HepG2 (cell line): Measurements from ENCODE around the gene RAB3IP. TPM values are rescaled to one million over a fixed set of nuclear protein-coding genes. Genes with fewer than 3 reads are reported as not detected.

ENCODE experiments used
- ATAC-seq: fragments of 200-7000 bp; cut with Tn5 transposase; 3 replicates; pipeline ENCODE4 v1.9.1; 2020; ENCODE audit warnings: mild to moderate bottlenecking, moderate library complexity
- BruUV-seq: library from RNA; stranded (reverse); fragments of 400-500 nt; replicated peaks from 2 replicates; lab custom pipeline; 2021; lab: Mats Ljungman, UMichigan
- CTCF ChIA-PET: fragments of 300-600 bp; formaldehyde crosslinking; extraction: SDS; loops from one replicate; lab custom pipeline; 2021; ENCODE audit warnings: low total read pairs, inconsistent platforms, low intra/inter-chr PET ratio; lab: Yijun Ruan, JAX
- POLR2A ChIA-PET: fragments of 350-600 bp; sonication (Branson Sonifier 250); formaldehyde crosslinking; loops from one replicate; lab custom pipeline; 2020; ENCODE audit warnings: antibody characterized with exemption, inconsistent platforms; lab: Yijun Ruan, JAX
- DNase-seq: peaks from one replicate; pipeline ENCODE4 v3.0.0-alpha.2; 2015; ENCODE audit warnings: low spot score
- FAIRE-seq: peaks from 3 replicates; lab custom pipeline; 2011; peaks lifted over from hg19 to GRCh38; lab: Jason Lieb, UNC
- H2AFZ ChIP-seq: one replicate; pipeline ENCODE4 v1.6.1; 2011; ENCODE audit warnings: low read length, inconsistent platforms
- H3K27ac ChIP-seq: fragments of 300-600 bp; 3 replicates; pipeline ENCODE4 v1.8.0; 2011; ENCODE audit warnings: mixed run types, mild to moderate bottlenecking, mixed read lengths, low read length, inconsistent platforms; ENCODE audit not compliant: insufficient read depth; ENCODE audit errors: extremely low read length
- H3K27me3 ChIP-seq, 2 experiments: fragments of 200-600 bp in 1 of 2; 2 replicates in 1 of 2; 3 replicates in 1 of 2; pipeline versions ENCODE4 v1.6.0 to v1.8.0; 2011; ENCODE audit warnings: low read length in 2 of 2, mild to moderate bottlenecking in 2 of 2, moderate library complexity in 2 of 2, inconsistent platforms in 1 of 2; ENCODE audit not compliant: insufficient read depth in 2 of 2, control insufficient read depth in 1 of 2
- H3K36me3 ChIP-seq, 2 experiments: fragments of 200-600 bp in 1 of 2; replicated peaks in 1 of 2; 2 replicates in 1 of 2; 3 replicates in 1 of 2; pipeline versions ENCODE4 v1.5.1 to v1.8.0; 2011; ENCODE audit warnings: low read length in 2 of 2, inconsistent platforms in 1 of 2; ENCODE audit not compliant: insufficient read depth in 2 of 2, control insufficient read depth in 1 of 2
- H3K4me1 ChIP-seq: 2 replicates; pipeline ENCODE4 v1.5.1; 2012; ENCODE audit warnings: low read length, inconsistent platforms; ENCODE audit not compliant: insufficient read depth
- H3K4me2 ChIP-seq: 2 replicates; pipeline ENCODE4 v1.6.0; 2011; ENCODE audit warnings: low read depth, low read length, inconsistent platforms
- H3K4me3 ChIP-seq, 3 experiments: fragments of 200-600 bp in 1 of 3; sonication (generic), shearing (Covaris generic) in 1 of 3; replicated peaks in 1 of 3; 2 replicates each; pipeline ENCODE4 v1.5.1; 2011 to 2016; ENCODE audit warnings: low read length in 3 of 3, inconsistent platforms in 2 of 3, low read depth in 2 of 3, mild to moderate bottlenecking in 2 of 3, control low read depth in 1 of 3, mixed read lengths in 1 of 3; ENCODE audit not compliant: insufficient read depth in 1 of 3
- H3K79me2 ChIP-seq: one replicate; pipeline ENCODE4 v1.6.1; 2011; ENCODE audit warnings: low read length, inconsistent platforms; ENCODE audit not compliant: insufficient read depth
- H3K9ac ChIP-seq: 2 replicates; pipeline ENCODE4 v1.6.0; 2011; ENCODE audit warnings: mild to moderate bottlenecking, low read depth, low read length, inconsistent platforms; ENCODE audit not compliant: insufficient read depth
- H3K9me3 ChIP-seq: 2 replicates; pipeline ENCODE4 v1.5.1; 2012; ENCODE audit warnings: mild to moderate bottlenecking, low read length
- H4K20me1 ChIP-seq: 2 replicates; pipeline ENCODE4 v1.6.0; 2011; ENCODE audit warnings: inconsistent platforms, mild to moderate bottlenecking, low read length, moderate library complexity; ENCODE audit not compliant: insufficient read depth
- BHLHE40 ChIP-seq: IDR thresholded peaks from 2 replicates; pipeline ENCODE4 v1.6.1; 2011; ENCODE audit warnings: low read length, improper control_type of control experiment
- BRCA1 ChIP-seq: sonication (generic); formaldehyde crosslinking; IDR thresholded peaks from 2 replicates; pipeline ENCODE4 v1.4.0; 2020; ENCODE audit warnings: missing genetic modification reagents
- CBX1 ChIP-seq: IDR thresholded peaks from one replicate; pipeline ENCODE4 v1.6.1; 2016; ENCODE audit warnings: antibody characterized with exemption, low read depth
- CREM ChIP-seq, 2 experiments: sonication (generic) in 1 of 2; formaldehyde crosslinking in 1 of 2; IDR thresholded peaks; 2 replicates each; pipeline versions ENCODE4 v1.4.0 to v1.6.1; 2016 to 2020; ENCODE audit warnings: antibody characterized with exemption in 1 of 2, mild to moderate bottlenecking in 1 of 2, missing genetic modification reagents in 1 of 2
- KLF9 ChIP-seq: IDR thresholded peaks from 2 replicates; pipeline ENCODE4 v1.6.1; 2016; ENCODE audit warnings: low read depth
- NCOA2 ChIP-seq: sonication (generic); formaldehyde crosslinking; IDR thresholded peaks from 2 replicates; pipeline ENCODE4 v1.8.0; 2022; ENCODE audit warnings: inconsistent platforms
- RELA ChIP-seq: sonication (generic); formaldehyde crosslinking; IDR thresholded peaks from 2 replicates; pipeline ENCODE4 v1.4.0; 2020; ENCODE audit warnings: missing genetic modification reagents
- THYN1 ChIP-seq: sonication (generic); formaldehyde crosslinking; IDR thresholded peaks from 2 replicates; pipeline ENCODE4 v1.8.1; 2023; ENCODE audit warnings: low read depth, mild to moderate bottlenecking, moderate library complexity, missing genetic modification reagents, borderline replicate concordance
- TP53 ChIP-seq: sonication (generic); formaldehyde crosslinking; conservative IDR thresholded peaks from 2 replicates; pipeline ENCODE4 v1.4.0; 2020; ENCODE audit warnings: missing genetic modification reagents
- ZBTB38 ChIP-seq: sonication (generic); formaldehyde crosslinking; IDR thresholded peaks from 2 replicates; pipeline ENCODE4 v1.5.1; 2020; ENCODE audit warnings: mild to moderate bottlenecking, missing genetic modification reagents
- ZNF235 ChIP-seq: sonication (generic); formaldehyde crosslinking; IDR thresholded peaks from 2 replicates; pipeline ENCODE4 v1.8.1; 2023; ENCODE audit warnings: mild to moderate bottlenecking, missing genetic modification reagents, borderline replicate concordance
- ZNF577 ChIP-seq: sonication (generic); formaldehyde crosslinking; IDR thresholded peaks from 2 replicates; pipeline ENCODE4 v1.4.0; 2020; ENCODE audit warnings: mild to moderate bottlenecking, low read depth, missing genetic modification reagents, borderline replicate concordance
- WGBS: methylation state at CpG from one replicate; pipeline ENCODE4 v1.1.6; 2017; ENCODE audit warnings: low lambda C conversion rate; 5-methylcytosine and 5-hydroxymethylcytosine counted together
- in situ Hi-C: cut with HindIII; loops from 2 replicates; pipeline ENCODE4 v1.10.0; 2017; ENCODE audit warnings: low pct_unique_long_range_greater_than_20kb; ENCODE audit not compliant: extremely low pct_ligation_motif_present
- intact Hi-C: fragments of 100-400 bp; cut with micrococcal nuclease; formaldehyde crosslinking; loops from one replicate; pipeline ENCODE4 v1.10.0; 2022; ENCODE audit not compliant: unreplicated experiment
- polyA plus RNA-seq, 8 experiments: library from polyadenylated mRNA; depleted of rRNA in 3 of 8; stranded (reverse) in 7 of 8; unstranded in 1 of 8; fragments of >200 nt; fragmentation: Illumina TruSeq in 4 of 8; extraction: Trizol in 4 of 8; gene quantifications; 2 replicates each; pipeline versions ENCODE4 v1.2.1 to v1.2.3, GENCODE V29; 2011 to 2016; ENCODE audit warnings: low read depth in 4 of 8, missing spikeins in 1 of 8, mixed read lengths in 1 of 8; ENCODE audit not compliant: insufficient read depth in 1 of 8
- total RNA-seq, 5 experiments: library from RNA; depleted of rRNA; stranded (reverse); fragments of >200 nt; fragmentation: Illumina TruSeq; extraction: Trizol; gene quantifications; 2 replicates each; pipeline ENCODE4 v1.2.3, GENCODE V29; 2016; ENCODE audit warnings: low read depth in 1 of 5
- TF ChIP-seq, protein P1 (sequence below): IDR thresholded peaks from 2 replicates; pipeline ENCODE4 v1.6.1; 2016; ENCODE audit warnings: missing compliant biosample characterization, missing genetic modification reagents, borderline replicate concordance
- TF ChIP-seq, protein P2 (sequence below): sonication (generic); formaldehyde crosslinking; IDR thresholded peaks from 2 replicates; pipeline ENCODE4 v1.4.0; 2020; ENCODE audit warnings: missing genetic modification reagents

The RAB3IP gene
- total and polyA plus RNA-seq, 2 of the 13 experiments (the other 11 are each of a cell fraction or from before 2014, with no cell fraction given), result 33.6 to 41.1 TPM

DNA sequence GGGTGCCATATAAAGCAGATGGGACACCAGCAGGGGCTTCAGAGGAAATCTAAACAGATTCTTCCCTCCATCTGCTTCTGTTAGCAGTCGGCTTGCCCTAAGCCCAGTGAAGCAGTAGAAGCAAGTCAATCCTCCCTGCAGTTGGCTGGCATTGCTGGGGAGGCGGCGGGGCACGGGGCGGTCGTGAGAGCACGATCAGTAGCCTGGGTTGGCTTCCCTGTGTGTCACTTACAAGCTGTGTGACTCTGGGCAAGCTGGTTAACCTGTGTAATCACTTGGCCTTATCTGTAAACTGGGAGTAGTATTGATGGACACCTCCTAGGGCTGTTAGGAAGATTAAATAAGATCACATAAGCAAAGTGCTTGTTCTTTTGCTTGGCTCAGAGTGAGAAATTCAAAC, 105.8 kb downstream of the RAB3IP start:
- FAIRE-seq, result no peak
- H2AFZ ChIP-seq, result no peak overlapping the region
- 0% methylated on average over 1 of the region's 7 CpGs for WGBS
- no peaks in the 10 kb centered on the region for H3K9me3 ChIP-seq
- POLR2A ChIA-PET, result no interaction called here
- H4K20me1 ChIP-seq, result no peaks in the 10 kb centered on the region
- no peak for ATAC-seq
- in situ Hi-C loops (no loop called here), intact Hi-C loops (no loop called here)
- no peak overlapping the region for H3K4me2 ChIP-seq
- H3K9ac ChIP-seq, result no peak overlapping the region
- no peak for DNase-seq
- no peak for TF ChIP-seq THYN1 (CRISPR knock-in tag)
- TF ChIP-seq ZNF577 (CRISPR knock-in tag), result no peak
- TF ChIP-seq CBX1, result no peak
- TF ChIP-seq RELA (CRISPR knock-in tag), result no peak
- TF ChIP-seq BHLHE40, result no peak
- TF ChIP-seq, protein P1, sequence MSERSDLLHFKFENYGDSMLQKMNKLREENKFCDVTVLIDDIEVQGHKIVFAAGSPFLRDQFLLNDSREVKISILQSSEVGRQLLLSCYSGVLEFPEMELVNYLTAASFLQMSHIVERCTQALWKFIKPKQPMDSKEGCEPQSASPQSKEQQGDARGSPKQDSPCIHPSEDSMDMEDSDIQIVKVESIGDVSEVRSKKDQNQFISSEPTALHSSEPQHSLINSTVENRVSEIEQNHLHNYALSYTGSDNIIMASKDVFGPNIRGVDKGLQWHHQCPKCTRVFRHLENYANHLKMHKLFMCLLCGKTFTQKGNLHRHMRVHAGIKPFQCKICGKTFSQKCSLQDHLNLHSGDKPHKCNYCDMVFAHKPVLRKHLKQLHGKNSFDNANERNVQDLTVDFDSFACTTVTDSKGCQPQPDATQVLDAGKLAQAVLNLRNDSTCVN (CRISPR knock-in tag), result no peak
- TF ChIP-seq TP53, result no peak
- no peak for TF ChIP-seq BRCA1
- TF ChIP-seq, all 625 proteins: peak for 0
- Histone ChIP-seq H3K27me3 (no peaks in the 10 kb centered on the region), H3K4me3 (no peak overlapping the region), H3K27ac (no peak overlapping the region), H3K36me3 (no peaks in the 10 kb centered on the region), H3K79me2 (no peaks in the 10 kb centered on the region), H3K4me1 (no peaks in the 10 kb centered on the region)
- CTCF ChIA-PET, result no interaction called here
- BruUV-seq, result no TSS peak

DNA sequence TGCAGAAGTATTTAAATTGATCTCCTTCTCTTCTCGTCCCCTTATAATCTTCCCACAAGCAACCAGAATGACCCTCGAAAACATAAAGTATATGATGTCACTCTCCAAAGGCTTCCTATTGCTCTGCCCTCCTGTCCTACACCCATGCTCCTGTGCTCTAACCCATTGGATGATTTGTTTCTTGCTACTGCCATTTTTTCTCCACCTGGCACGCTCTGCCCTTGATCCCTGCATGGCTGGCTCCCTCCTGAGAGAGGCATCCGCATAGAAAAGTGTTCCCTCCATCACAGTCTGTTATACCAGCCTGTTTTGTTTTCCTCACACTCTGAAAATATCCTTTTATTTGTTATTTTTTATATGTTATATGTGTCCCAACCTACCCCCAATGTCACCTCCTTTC, 106.2 kb downstream of the RAB3IP start:
- ChIA-PET CTCF (no interaction called here), POLR2A (no interaction called here)
- intact Hi-C loops (no loop called here), in situ Hi-C loops (no loop called here)
- Histone ChIP-seq H3K4me1 (no peaks in the 10 kb centered on the region), H4K20me1 (no peaks in the 10 kb centered on the region), H3K79me2 (no peaks in the 10 kb centered on the region), H3K36me3 (no peaks in the 10 kb centered on the region), H3K9ac (no peak overlapping the region), H2AFZ (no peak overlapping the region), H3K9me3 (no peaks in the 10 kb centered on the region), H3K27ac (no peak overlapping the region), H3K27me3 (no peaks in the 10 kb centered on the region), H3K4me2 (no peak overlapping the region), H3K4me3 (no peak overlapping the region)
- no peak for DNase-seq
- no peak for ATAC-seq
- 10% methylated on average over 4 of the region's 4 CpGs for WGBS
- no TSS peak for BruUV-seq
- FAIRE-seq, result no peak
- no peak for TF ChIP-seq CREM (IDR thresholded peaks at IDR 0.05)
- no peak for TF ChIP-seq CREM (CRISPR knock-in tag; IDR thresholded peaks at IDR 0.05)
- TF ChIP-seq, protein P2, sequence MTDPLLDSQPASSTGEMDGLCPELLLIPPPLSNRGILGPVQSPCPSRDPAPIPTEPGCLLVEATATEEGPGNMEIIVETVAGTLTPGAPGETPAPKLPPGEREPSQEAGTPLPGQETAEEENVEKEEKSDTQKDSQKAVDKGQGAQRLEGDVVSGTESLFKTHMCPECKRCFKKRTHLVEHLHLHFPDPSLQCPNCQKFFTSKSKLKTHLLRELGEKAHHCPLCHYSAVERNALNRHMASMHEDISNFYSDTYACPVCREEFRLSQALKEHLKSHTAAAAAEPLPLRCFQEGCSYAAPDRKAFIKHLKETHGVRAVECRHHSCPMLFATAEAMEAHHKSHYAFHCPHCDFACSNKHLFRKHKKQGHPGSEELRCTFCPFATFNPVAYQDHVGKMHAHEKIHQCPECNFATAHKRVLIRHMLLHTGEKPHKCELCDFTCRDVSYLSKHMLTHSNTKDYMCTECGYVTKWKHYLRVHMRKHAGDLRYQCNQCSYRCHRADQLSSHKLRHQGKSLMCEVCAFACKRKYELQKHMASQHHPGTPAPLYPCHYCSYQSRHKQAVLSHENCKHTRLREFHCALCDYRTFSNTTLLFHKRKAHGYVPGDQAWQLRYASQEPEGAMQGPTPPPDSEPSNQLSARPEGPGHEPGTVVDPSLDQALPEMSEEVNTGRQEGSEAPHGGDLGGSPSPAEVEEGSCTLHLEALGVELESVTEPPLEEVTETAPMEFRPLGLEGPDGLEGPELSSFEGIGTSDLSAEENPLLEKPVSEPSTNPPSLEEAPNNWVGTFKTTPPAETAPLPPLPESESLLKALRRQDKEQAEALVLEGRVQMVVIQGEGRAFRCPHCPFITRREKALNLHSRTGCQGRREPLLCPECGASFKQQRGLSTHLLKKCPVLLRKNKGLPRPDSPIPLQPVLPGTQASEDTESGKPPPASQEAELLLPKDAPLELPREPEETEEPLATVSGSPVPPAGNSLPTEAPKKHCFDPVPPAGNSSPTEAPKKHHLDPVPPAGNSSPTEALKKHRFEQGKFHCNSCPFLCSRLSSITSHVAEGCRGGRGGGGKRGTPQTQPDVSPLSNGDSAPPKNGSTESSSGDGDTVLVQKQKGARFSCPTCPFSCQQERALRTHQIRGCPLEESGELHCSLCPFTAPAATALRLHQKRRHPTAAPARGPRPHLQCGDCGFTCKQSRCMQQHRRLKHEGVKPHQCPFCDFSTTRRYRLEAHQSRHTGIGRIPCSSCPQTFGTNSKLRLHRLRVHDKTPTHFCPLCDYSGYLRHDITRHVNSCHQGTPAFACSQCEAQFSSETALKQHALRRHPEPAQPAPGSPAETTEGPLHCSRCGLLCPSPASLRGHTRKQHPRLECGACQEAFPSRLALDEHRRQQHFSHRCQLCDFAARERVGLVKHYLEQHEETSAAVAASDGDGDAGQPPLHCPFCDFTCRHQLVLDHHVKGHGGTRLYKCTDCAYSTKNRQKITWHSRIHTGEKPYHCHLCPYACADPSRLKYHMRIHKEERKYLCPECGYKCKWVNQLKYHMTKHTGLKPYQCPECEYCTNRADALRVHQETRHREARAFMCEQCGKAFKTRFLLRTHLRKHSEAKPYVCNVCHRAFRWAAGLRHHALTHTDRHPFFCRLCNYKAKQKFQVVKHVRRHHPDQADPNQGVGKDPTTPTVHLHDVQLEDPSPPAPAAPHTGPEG (CRISPR knock-in tag), result no peak
- no peak for TF ChIP-seq NCOA2
- TF ChIP-seq ZNF235 (CRISPR knock-in tag), result no peak
- TF ChIP-seq KLF9 (CRISPR knock-in tag), result no peak
- no peak for TF ChIP-seq ZBTB38
